D721Med (cell line): ENCODE results near the gene CCM2.

Experiments used
- DNase-seq: peaks from one replicate; pipeline ENCODE4 v3.0.0; 2011; ENCODE audit warnings: low spot score; ENCODE audit not compliant: insufficient read length
- FAIRE-seq: peaks from 2 replicates; lab custom pipeline; 2011; peaks lifted over from hg19 to GRCh38; lab: Jason Lieb, UNC
- CTCF ChIP-seq: IDR thresholded peaks from 2 replicates; pipeline ENCODE4 v1.5.1; 2012; ENCODE audit warnings: mild to moderate bottlenecking, control low read depth; ENCODE audit not compliant: insufficient read depth; ENCODE audit errors: missing control alignments

Gene CCM2

GRCh38 chr7:45036796-45037195, 36.8 kb downstream of the CCM2 start:
- no peak for TF ChIP-seq CTCF
- FAIRE-seq (no peak), DNase-seq (no peak)

- no peak for TF ChIP-seq CTCF
- DNase-seq (no peak), FAIRE-seq (no peak)
These were observed 37.9 kb downstream of the CCM2 start for GRCh38 chr7:45037876-45038275.

- FAIRE-seq, result no peak
- no peak for DNase-seq
- TF ChIP-seq CTCF, result no peak
These were observed 39.1 kb downstream of the CCM2 start for GRCh38 chr7:45039106-45039505.

GRCh38 chr7:45044338-45044737, 44.3 kb downstream of the CCM2 start:
- no peak for TF ChIP-seq CTCF
- no peak for FAIRE-seq
- no peak for DNase-seq

GRCh38 chr7:45048748-45049147, 48.7 kb downstream of the CCM2 start:
- TF ChIP-seq CTCF, result no peak
- FAIRE-seq (no peak), DNase-seq (no peak)

- no peak for DNase-seq
- no peak for TF ChIP-seq CTCF
- no peak for FAIRE-seq
These were observed 50.2 kb downstream of the CCM2 start for GRCh38 chr7:45050198-45050597.

- FAIRE-seq (no peak), DNase-seq (no peak)
- no peak for TF ChIP-seq CTCF
These were observed 52.0 kb downstream of the CCM2 start for GRCh38 chr7:45052011-45052410.
